Activated gamma-delta T cell treated with anti-CD3 and anti-CD28 coated beads, Interleukin-2, amount 50 U/mL, for 16 hours (primary cell): ENCODE measurements around the gene CACNA2D2.
A peak's percentile ranks its signal among the peaks of the same experiment; 100 is the strongest.

Experiments used
- DNase-seq: peaks from one replicate; pipeline ENCODE4 v3.0.0-alpha.2; 2020; ENCODE audit warnings: low read depth

The CACNA2D2 gene

GRCh38 chr3:50459785-50460184 lies 43.6 kb downstream of the CACNA2D2 start:
- DNase-seq = no peak

GRCh38 chr3:50457988-50458387 lies 45.4 kb downstream of the CACNA2D2 start:
- no peak for DNase-seq

GRCh38 chr3:50455161-50456018 lies 48.0 kb downstream of the CACNA2D2 start:
- no peak for DNase-seq

- no peak for DNase-seq
These were observed 48.9 kb downstream of the CACNA2D2 start for GRCh38 chr3:50454481-50455070.

DNA sequence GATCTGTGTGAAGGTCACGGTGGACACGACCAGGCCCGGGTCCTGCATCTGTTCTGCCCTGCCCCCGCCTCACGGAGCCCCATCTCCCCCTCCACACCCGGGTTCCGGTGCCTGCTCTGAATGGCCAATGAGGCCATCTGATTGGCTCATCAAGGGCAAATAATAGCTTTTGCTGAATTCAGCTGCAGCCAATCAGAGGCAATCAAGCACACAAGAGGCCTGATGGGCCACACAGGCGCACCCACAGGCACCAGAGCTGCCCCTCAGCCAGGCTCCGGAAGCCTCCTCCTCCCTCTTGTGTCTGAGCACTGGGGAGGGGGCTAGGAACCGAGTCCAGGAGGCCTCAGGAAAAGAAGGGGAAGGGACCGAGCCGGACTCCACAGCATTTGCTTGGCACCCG lies 49.5 kb downstream of the CACNA2D2 start:
- no peak for DNase-seq

GRCh38 chr3:50450209-50450921 lies 53.1 kb downstream of the CACNA2D2 start:
- peak; percentile 53 for DNase-seq

GRCh38 chr3:50448752-50449539 lies 54.5 kb downstream of the CACNA2D2 start:
- DNase-seq = no peak

- DNase-seq = no peak
These were observed 56.1 kb downstream of the CACNA2D2 start for GRCh38 chr3:50447290-50447840.

DNA sequence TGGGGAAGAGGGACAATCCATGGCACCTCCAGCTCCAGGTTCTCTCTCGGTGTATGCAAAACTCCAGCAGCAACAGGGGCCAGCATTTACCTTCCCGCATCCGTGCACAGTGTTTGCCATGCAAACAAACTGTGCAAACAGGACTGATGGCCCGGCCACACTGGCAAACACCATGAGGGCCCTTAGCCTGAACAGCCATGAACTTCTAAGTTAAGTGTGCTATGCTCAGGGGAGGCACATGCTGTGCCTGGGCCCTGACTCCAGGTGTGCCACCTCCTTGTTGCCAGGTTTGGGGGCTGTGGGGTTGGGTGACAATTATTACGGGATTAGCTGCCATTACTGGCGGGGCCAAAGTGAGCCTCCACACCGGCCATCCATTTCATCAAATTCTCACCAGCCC lies 57.5 kb downstream of the CACNA2D2 start:
- no peak for DNase-seq

DNA sequence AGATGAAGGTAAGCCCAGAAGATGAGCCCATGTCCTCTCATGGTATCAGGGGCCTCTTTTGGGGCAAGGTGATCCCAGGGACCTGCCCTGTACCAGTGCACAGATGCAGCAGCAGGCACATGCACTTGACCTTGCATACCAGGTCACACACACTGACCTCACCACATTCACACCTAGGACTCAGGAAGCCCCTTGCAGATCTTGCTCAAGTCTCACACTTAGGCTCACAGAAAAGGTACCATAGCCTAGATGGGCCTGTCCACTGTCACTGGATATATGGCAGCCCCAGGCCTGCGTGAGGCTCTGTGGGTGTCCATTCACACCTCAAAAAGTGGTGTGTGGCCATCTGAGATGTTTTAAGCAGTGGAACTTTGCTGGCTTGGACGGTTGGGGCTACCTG lies 58.7 kb downstream of the CACNA2D2 start:
- DNase-seq = no peak

DNA sequence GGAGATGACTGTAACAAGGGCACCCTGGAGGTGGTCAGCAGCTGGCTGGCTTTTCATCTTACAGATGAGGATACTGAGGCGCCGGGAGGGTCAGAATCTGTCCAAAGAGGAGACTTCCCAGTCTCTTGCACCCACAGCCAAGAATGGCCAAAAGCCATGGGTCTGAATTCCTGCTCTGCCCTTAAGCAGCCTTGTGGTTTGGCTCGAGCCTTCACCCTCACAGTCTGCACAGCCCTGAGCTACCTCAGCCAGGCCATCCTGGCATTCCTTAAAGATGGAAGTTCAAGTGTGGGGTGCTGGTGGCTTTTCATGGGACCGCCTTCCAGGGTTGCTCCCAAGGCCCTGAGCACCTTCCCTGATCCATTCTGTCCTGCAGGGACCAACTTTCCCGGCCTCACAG lies 59.2 kb downstream of the CACNA2D2 start:
- no peak for DNase-seq

DNA sequence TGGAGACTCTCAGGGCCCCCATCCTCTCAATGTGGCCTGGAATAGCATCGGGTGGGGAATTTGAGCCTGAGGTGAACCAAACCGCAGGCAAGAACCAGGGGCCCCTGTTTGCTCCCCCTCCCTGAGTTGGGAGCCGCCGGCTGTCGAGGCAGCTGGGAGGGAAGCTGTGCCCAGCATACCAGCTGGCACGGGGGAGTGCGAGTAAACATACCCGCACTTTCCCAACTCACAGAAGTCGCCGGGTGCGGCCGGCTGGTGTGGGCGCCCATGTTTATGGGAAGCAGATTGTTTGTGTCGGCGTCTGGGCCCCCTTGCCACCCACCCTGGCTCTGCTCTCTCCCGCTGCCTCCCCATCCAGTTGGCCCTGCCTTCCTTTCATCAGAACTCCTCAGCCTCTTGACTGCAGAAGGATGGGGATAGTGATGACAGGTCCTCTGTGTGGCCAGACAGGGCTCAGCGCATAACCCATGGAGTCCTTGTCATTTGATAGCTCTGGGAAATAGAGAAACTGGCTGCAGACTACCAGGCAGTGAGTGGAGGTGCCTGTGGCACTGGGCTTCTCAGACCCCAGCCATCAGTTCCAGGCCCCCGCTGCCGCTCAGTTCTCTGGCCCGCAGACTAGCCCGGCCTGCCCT lies 60.4 kb downstream of the CACNA2D2 start:
- DNase-seq = no peak

- DNase-seq = no peak
These were observed 61.8 kb downstream of the CACNA2D2 start for GRCh38 chr3:50441424-50442217.

- peak; percentile 68 for DNase-seq
These were observed 67.2 kb downstream of the CACNA2D2 start for GRCh38 chr3:50436114-50436674.

- DNase-seq = no peak
These were observed 67.9 kb downstream of the CACNA2D2 start for GRCh38 chr3:50435371-50436113.

- DNase-seq = no peak
These were observed 69.5 kb downstream of the CACNA2D2 start for GRCh38 chr3:50433954-50434353.

GRCh38 chr3:50430950-50431435 lies 72.4 kb downstream of the CACNA2D2 start:
- DNase-seq = no peak

DNA sequence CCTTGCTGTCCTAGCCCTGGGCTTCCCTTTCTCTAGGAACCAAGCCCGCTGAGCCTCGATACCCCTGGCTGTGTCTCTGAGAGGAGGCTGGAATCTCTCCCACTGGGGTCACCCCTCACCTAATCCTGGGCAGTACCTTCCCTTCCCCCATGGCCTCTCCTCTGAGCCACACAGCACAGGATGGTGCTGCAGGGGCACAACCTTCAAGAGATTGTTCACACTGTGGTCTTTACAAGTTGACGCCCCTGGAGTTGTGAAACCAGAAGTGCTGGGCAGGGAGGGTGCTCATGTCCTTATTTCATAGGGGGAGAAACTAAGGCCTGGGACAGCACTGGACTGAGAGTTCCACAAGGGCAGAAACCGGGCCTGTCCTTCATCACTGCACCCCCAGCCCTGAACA lies 73.2 kb downstream of the CACNA2D2 start:
- DNase-seq = no peak

DNA sequence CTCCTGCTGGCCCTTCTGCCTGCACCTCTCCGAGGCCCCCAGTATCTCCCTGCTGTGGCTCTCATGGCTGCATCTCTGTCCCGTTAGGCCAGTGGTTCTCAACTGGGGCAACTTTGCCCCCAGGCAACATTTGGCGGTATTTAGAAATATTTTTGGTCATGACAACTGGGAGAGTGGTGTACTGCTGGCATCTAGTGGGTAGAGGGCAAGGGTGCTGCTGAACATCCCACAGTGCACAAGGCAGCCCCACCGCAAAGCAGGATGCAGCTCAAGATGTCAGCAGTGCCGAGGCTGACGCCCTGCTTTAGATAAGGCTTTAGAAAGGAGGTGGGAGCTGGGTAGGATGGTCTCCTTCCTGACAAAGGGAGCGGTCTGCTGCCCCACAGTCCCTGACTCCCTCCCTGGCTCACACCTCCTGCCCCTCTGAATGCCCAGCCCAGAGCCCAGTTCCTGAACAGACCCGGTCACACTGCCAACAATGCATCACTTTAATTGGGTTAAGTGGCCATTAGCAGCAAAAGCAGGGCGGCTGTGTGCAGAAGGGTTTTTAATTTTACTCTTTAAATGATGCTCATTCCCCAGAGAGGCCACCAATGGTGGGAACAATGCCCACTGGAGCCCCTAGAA lies 75.3 kb downstream of the CACNA2D2 start:
- DNase-seq = no peak
